NCI-H2227 treated with DMSO at 0.1 percent for 48 hours (cell line): Measurements from ENCODE around the gene FOSL1.

Source experiments
- DNase-seq: peaks from one replicate; lab custom pipeline; 2025; lab: John Stamatoyannopoulos, UW

Gene FOSL1

GRCh38 chr11:65900125-65900898 is at the start of gene FOSL1:
FOSL1 (minus strand) TSS chr11:65900388; CDS start chr11:65900339, 49 bp downstream.
- DNase-seq = peak; percentile 34

- DNase-seq = no peak
Observed at GRCh38 chr11:65947603-65948125, 47.5 kb upstream of the FOSL1 start.

- DNase-seq = no peak
Observed at GRCh38 chr11:65947133-65947532, 46.9 kb upstream of the FOSL1 start.

- no peak for DNase-seq
Observed at GRCh38 chr11:65946655-65947054, 46.5 kb upstream of the FOSL1 start.

- DNase-seq = no peak
Observed at GRCh38 chr11:65945941-65946558, 45.9 kb upstream of the FOSL1 start.

GRCh38 chr11:65945430-65945911 is 45.3 kb upstream of the FOSL1 start, which contains the start of gene TSGA10IP:
TSGA10IP (plus strand) TSS chr11:65945480; CDS start chr11:65945676, 196 bp downstream.
- DNase-seq = no peak

- DNase-seq = no peak
Observed at GRCh38 chr11:65944767-65945166, 44.6 kb upstream of the FOSL1 start.

- DNase-seq = no peak
Observed at GRCh38 chr11:65944191-65944590, 44.0 kb upstream of the FOSL1 start.

GRCh38 chr11:65942531-65942930 is 42.3 kb upstream of the FOSL1 start:
- no peak for DNase-seq

- DNase-seq = no peak
Observed at GRCh38 chr11:65941720-65942310, 41.6 kb upstream of the FOSL1 start.

- no peak for DNase-seq
Observed at GRCh38 chr11:65937766-65938165, 37.6 kb upstream of the FOSL1 start.

GRCh38 chr11:65934014-65934413 is 33.8 kb upstream of the FOSL1 start:
- DNase-seq = no peak

GRCh38 chr11:65932558-65932919 is 32.4 kb upstream of the FOSL1 start:
- DNase-seq = peak; percentile 62

- DNase-seq = no peak
Observed at GRCh38 chr11:65931773-65932557, 31.8 kb upstream of the FOSL1 start.

GRCh38 chr11:65928667-65929066 is 28.5 kb upstream of the FOSL1 start:
- no peak for DNase-seq

- DNase-seq = no peak
Observed at GRCh38 chr11:65927904-65928397, 27.8 kb upstream of the FOSL1 start.

GRCh38 chr11:65925397-65925796 is 25.2 kb upstream of the FOSL1 start:
- no peak for DNase-seq

GRCh38 chr11:65922565-65922964 is 22.4 kb upstream of the FOSL1 start:
- DNase-seq = no peak

GRCh38 chr11:65921876-65922275 is 21.7 kb upstream of the FOSL1 start:
- DNase-seq = no peak

GRCh38 chr11:65921033-65921555 is 20.9 kb upstream of the FOSL1 start:
- no peak for DNase-seq

GRCh38 chr11:65920372-65920802 is 20.2 kb upstream of the FOSL1 start:
- DNase-seq = no peak
